ENCODE results near the gene EEF2. TPM values are rescaled to one million over a fixed set of nuclear protein-coding genes. Genes with fewer than 3 reads are reported as not detected.

Gene EEF2
- total and polyA plus RNA-seq, 4 donors = 244 to 1,090 (median 818) TPM

DNA sequence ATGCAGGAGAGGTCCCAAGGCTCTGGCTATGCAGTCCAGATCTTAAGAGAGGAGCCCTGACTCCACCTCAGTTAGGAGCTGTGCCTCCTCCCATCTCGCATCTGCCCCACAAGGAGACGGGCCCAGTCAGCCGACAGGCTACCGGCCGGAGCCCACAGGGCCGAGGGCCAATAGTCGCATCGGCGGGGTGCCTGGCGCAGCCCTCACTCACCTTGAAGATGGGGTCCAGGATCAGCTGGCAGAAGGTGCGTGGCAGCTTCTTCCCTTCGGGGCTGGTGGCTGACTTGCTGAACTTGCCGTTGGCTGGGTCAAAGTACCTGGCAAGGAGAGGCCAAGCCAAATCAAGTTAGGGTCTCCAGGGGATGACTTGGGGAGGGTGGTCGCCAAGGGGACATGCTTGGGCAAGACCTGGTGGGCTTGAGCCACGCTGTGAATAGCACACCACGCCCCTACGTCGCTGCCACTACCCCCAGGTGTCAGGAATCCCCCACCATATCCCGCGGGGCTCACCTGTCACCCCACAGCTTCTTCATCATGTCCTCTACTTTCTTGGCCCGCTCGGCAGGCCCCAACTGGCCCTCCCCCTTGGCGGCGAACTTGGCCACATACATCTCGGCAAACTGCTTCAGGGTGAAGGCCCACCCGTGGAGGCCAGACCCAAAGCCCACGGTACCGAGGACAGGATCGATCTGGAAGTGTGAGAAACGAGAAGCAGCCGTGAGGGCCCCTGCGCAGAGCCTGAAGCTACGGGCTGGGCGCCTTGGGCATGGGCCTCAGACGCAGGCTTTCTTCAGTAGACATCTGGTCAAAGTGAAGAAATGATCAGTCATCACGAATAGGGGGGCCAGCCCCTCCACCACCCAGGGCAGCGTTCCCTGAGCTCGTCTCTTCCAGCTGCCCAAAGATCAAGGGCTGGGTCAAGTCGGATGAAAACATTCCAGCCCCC lies 3.3 kb downstream of the EEF2 start:
- H3K4me1 ChIP-seq (ENCODE audit: control insufficient read depth in 4 of 4, insufficient read depth in 4 of 4, low read length in 3 of 4) = peaks cover 0 to 28% (median 25%) of the 10 kb centered on the region in 4 donors
- no peak for TF ChIP-seq NR2F2 (IDR thresholded peaks at IDR 0.05)
- TF ChIP-seq RAD21 (IDR thresholded peaks at IDR 0.05) = no peak
- TF ChIP-seq, protein P1, sequence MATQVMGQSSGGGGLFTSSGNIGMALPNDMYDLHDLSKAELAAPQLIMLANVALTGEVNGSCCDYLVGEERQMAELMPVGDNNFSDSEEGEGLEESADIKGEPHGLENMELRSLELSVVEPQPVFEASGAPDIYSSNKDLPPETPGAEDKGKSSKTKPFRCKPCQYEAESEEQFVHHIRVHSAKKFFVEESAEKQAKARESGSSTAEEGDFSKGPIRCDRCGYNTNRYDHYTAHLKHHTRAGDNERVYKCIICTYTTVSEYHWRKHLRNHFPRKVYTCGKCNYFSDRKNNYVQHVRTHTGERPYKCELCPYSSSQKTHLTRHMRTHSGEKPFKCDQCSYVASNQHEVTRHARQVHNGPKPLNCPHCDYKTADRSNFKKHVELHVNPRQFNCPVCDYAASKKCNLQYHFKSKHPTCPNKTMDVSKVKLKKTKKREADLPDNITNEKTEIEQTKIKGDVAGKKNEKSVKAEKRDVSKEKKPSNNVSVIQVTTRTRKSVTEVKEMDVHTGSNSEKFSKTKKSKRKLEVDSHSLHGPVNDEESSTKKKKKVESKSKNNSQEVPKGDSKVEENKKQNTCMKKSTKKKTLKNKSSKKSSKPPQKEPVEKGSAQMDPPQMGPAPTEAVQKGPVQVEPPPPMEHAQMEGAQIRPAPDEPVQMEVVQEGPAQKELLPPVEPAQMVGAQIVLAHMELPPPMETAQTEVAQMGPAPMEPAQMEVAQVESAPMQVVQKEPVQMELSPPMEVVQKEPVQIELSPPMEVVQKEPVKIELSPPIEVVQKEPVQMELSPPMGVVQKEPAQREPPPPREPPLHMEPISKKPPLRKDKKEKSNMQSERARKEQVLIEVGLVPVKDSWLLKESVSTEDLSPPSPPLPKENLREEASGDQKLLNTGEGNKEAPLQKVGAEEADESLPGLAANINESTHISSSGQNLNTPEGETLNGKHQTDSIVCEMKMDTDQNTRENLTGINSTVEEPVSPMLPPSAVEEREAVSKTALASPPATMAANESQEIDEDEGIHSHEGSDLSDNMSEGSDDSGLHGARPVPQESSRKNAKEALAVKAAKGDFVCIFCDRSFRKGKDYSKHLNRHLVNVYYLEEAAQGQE (IDR thresholded peaks at IDR 0.05) = no peak
- TF ChIP-seq TAF1 (conservative IDR thresholded peaks at IDR 0.05) = no peak
- no peak for TF ChIP-seq JUND (IDR thresholded peaks at IDR 0.05)
- TF ChIP-seq HNF4A (conservative IDR thresholded peaks at IDR 0.05) = no peak
- TF ChIP-seq, protein P2, sequence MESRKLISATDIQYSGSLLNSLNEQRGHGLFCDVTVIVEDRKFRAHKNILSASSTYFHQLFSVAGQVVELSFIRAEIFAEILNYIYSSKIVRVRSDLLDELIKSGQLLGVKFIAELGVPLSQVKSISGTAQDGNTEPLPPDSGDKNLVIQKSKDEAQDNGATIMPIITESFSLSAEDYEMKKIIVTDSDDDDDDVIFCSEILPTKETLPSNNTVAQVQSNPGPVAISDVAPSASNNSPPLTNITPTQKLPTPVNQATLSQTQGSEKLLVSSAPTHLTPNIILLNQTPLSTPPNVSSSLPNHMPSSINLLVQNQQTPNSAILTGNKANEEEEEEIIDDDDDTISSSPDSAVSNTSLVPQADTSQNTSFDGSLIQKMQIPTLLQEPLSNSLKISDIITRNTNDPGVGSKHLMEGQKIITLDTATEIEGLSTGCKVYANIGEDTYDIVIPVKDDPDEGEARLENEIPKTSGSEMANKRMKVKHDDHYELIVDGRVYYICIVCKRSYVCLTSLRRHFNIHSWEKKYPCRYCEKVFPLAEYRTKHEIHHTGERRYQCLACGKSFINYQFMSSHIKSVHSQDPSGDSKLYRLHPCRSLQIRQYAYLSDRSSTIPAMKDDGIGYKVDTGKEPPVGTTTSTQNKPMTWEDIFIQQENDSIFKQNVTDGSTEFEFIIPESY (IDR thresholded peaks at IDR 0.05) = no peak
- TF ChIP-seq, protein P3, sequence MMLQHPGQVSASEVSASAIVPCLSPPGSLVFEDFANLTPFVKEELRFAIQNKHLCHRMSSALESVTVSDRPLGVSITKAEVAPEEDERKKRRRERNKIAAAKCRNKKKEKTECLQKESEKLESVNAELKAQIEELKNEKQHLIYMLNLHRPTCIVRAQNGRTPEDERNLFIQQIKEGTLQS (IDR thresholded peaks at IDR 0.05) = no peak
- TF ChIP-seq EGR1 (IDR thresholded peaks at IDR 0.05; ENCODE audit: low read depth in 2 of 2) = no peak
- no peak for TF ChIP-seq GABPA (IDR thresholded peaks at IDR 0.05 in 1 of 2, conservative IDR thresholded peaks at IDR 0.05 in 1 of 2)
- no peak overlapping the region for H3K4me3 ChIP-seq (ENCODE audit: low read depth in 1 of 3, low read length in 3 of 3)
- WGBS = 91% methylated on average over 39 of the region's 39 CpGs
- DNase-seq (ENCODE audit: low spot score) = no peak
- H3K36me3 ChIP-seq (ENCODE audit: control insufficient read depth in 4 of 4, insufficient read depth in 3 of 4, low read depth in 1 of 4, low read length in 3 of 4) = peaks cover 49 to 66% (median 62%) of the 10 kb centered on the region in 4 donors
- no peaks in the 10 kb centered on the region for H3K27me3 ChIP-seq (ENCODE audit: control insufficient read depth in 4 of 4, insufficient read depth in 4 of 4, low read length in 3 of 4)
- no peak overlapping the region for H3K9ac ChIP-seq (ENCODE audit: low read depth in 1 of 2, low read length in 2 of 2)
- H3K27ac ChIP-seq (ENCODE audit: low read depth in 1 of 2, low read length in 2 of 2) = no peak overlapping the region
- no peaks in the 10 kb centered on the region for H3K9me3 ChIP-seq (ENCODE audit: control insufficient read depth in 4 of 4, low read length in 3 of 4)

DNA sequence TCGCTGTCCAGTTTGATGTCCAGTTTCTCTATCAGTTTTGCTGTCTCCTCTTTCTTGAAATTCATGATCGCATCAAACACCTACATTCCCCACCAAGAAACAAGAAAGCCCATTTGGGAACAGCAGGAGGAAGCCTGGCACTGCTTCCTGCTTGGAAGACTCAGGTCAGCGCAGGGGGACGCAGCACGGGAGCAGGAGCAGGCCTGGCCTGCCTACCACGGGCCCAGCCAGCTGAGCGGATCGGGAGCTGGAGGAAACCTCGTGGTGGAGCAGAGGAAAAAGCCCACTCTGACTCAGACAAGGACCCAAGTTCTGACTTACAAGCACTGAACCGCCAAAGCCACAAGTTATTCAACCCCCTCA lies 3.9 kb downstream of the EEF2 start:
- WGBS = 96% methylated on average over 10 of the region's 10 CpGs
- DNase-seq (ENCODE audit: low spot score) = no peak
- Histone ChIP-seq H3K4me3 (ENCODE audit: low read depth in 1 of 3, low read length in 3 of 3) (no peak overlapping the region), H3K27ac (ENCODE audit: low read depth in 1 of 2, low read length in 2 of 2) (no peak overlapping the region), H3K36me3 (ENCODE audit: control insufficient read depth in 4 of 4, insufficient read depth in 3 of 4, low read depth in 1 of 4, low read length in 3 of 4) (peaks cover 56 to 73% (median 69%) of the 10 kb centered on the region in 4 donors), H3K27me3 (ENCODE audit: control insufficient read depth in 4 of 4, insufficient read depth in 4 of 4, low read length in 3 of 4) (no peaks in the 10 kb centered on the region), H3K4me1 (ENCODE audit: control insufficient read depth in 4 of 4, insufficient read depth in 4 of 4, low read length in 3 of 4) (peaks cover 0 to 22% (median 18%) of the 10 kb centered on the region in 4 donors), H3K9ac (ENCODE audit: low read depth in 1 of 2, low read length in 2 of 2) (no peak overlapping the region), H3K9me3 (ENCODE audit: control insufficient read depth in 4 of 4, low read length in 3 of 4) (no peaks in the 10 kb centered on the region)
- TF ChIP-seq EGR1 (IDR thresholded peaks at IDR 0.05; ENCODE audit: low read depth in 2 of 2) (no peak), GABPA (IDR thresholded peaks at IDR 0.05 in 1 of 2, conservative IDR thresholded peaks at IDR 0.05 in 1 of 2) (no peak), HNF4G (IDR thresholded peaks at IDR 0.05) (no peak), NR2F2 (IDR thresholded peaks at IDR 0.05) (no peak)
